DMS 273 (cell line): ENCODE data around the gene SERPINA5.
"Not testable (repeated sequence)": the region's sequence is repeated elsewhere in the genome, so short reads cannot be mapped to it uniquely, and the experiment has no call there.

Experiments
- DNase-seq: peaks from one replicate; lab custom pipeline; 2025; ENCODE audit not compliant: unreplicated experiment; lab: John Stamatoyannopoulos, UW

The SERPINA5 gene

GRCh38 chr14:94621358-94622134, 40.3 kb downstream of the SERPINA5 start:
- DNase-seq: no peak

- no peak for DNase-seq
Measured at GRCh38 chr14:94622653-94623421, 41.6 kb downstream of the SERPINA5 start.

- DNase-seq: no peak
Measured at GRCh38 chr14:94623422-94623809, 42.2 kb downstream of the SERPINA5 start.

DNA sequence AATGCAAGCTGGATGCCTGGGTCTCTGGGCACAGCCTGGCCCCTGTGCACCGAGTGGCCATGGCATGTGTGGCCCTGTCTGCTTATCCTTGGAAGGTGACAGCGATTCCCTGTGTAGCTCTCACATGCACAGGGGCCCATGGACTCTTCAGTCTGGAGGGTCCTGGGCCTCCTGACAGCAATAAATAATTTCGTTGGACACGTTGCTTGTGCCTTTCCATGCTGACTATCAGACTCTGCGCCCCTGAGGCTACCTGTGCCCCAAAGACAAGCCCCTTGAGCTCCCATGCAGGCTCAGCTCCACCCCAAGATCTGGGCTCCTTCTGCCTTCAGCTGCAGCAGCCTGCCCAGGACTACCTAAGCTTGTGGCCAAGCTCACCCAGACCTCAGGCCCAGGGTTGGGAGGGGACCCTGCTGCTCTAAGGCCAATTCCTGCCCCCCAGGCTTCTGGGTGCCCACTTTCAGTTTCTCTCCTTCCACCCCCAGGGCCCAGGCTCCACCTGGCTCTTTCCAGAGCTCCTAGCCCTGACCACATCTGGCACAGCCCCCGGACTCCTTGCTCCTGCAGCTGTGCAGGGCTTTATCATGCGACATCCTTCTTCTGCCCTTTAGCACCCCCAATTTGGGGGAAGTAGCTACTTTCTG, 42.8 kb downstream of the SERPINA5 start:
- DNase-seq: no peak

GRCh38 chr14:94624537-94625352, 43.5 kb downstream of the SERPINA5 start:
- no peak for DNase-seq

- DNase-seq: no peak
Measured at GRCh38 chr14:94625353-94625635, 44.1 kb downstream of the SERPINA5 start.

DNA sequence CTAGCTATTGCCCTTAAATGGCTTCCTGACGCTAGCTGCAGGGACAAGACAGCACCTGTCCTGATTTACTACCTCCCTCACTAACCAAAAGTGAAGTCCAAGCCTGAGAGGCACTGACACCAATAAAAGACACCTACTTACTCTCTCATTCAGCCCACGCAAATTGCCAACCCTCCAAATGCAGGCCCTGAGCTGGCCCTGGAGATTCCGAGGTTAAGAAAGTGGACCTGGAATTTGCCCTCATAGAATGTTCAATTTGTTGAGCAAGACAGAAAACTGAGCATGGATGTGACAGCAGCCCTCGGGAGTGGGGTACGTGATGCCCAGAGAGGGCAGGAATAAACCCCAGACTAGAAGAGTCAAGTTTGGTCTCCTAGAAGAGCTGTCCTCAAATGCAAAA, 47.4 kb downstream of the SERPINA5 start:
- DNase-seq: no peak

GRCh38 chr14:94630396-94630795, 49.2 kb downstream of the SERPINA5 start:
- DNase-seq: no peak

- DNase-seq: no peak
Measured at GRCh38 chr14:94631050-94631449, 49.8 kb downstream of the SERPINA5 start.

GRCh38 chr14:94631536-94632304, 50.5 kb downstream of the SERPINA5 start:
- no peak for DNase-seq

GRCh38 chr14:94632305-94632590, 51.0 kb downstream of the SERPINA5 start:
- DNase-seq: no peak

- no peak for DNase-seq
Measured at GRCh38 chr14:94633121-94633520, 51.9 kb downstream of the SERPINA5 start.

DNA sequence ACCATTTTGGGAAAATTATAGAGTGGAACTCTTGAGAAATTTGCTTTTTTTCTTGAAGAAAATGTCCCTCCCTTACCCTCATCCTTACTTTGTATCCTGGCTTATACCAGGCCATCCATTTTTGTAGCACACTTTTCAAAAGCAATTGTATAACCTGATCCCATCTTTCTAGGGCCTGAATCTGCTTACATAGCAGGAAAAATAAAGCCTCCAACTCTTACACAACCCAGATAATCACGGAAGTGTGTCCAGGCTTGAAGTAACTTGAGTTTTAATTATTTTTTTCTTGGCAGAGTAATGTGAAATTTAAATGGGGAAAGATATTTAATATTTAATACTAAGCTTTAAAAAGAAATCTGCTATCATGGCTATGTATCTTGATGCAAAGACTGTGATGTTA, 53.9 kb downstream of the SERPINA5 start:
- no peak for DNase-seq

- peak; percentile 8 for DNase-seq
Measured at GRCh38 chr14:94636744-94637412, 55.7 kb downstream of the SERPINA5 start.

DNA sequence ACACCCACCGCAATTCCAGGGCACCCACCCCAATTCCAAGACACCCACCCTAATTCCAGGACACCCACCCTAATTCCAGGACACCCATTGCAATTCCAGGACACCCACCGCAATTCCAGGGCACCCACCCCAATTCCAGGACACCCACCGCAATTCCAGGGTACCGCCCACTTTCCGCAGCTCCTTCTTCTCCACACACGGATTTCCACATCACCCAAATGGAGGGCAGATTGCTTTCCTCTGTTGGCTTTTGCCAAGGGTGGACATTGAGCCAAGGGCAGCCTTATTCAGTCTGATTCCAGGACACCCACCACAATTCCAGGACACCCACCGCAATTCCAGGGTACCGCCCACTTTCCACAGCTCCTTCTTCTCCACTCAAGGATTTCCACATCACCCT, 56.6 kb downstream of the SERPINA5 start:
- DNase-seq: not testable (repeated sequence)

- no peak for DNase-seq
Measured at GRCh38 chr14:94638339-94638738, 57.1 kb downstream of the SERPINA5 start.

- DNase-seq: no peak
Measured at GRCh38 chr14:94638961-94639817, 58.0 kb downstream of the SERPINA5 start.

GRCh38 chr14:94640721-94641631, 59.8 kb downstream of the SERPINA5 start:
- DNase-seq: no peak
